Measurements from ENCODE around the gene CEACAM6.

The CEACAM6 gene

DNA sequence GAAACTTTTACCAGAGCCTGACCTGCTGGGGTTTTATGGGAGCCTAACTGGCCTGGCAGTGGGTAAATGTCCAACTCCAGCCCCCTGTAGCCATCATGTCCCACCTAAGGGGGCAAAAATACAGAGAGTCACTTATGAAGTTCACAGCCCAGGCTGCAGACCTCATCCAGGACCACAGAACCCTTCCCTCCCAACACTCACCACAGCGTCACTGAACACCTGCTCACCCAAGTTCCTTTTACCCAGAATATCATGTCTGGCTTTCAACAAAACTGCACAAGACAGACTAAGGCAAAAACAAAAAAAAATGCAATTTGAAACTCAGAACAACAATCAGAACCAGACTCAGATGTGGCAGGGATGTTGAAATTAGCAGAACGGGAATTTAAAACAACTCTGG lies 47.4 kb downstream of the CEACAM6 start:
- Histone ChIP-seq H3K4me3 (IDR thresholded peaks at IDR 0.05; ENCODE audit: insufficient read depth, low read depth, low read length) (no peak overlapping the region), H3K4me1 (ENCODE audit: low read depth, poor library complexity, severe bottlenecking) (no peaks in the 10 kb centered on the region), H3K27me3 (ENCODE audit: insufficient read depth, low read depth) (peaks cover 84% of the 10 kb centered on the region)

DNA sequence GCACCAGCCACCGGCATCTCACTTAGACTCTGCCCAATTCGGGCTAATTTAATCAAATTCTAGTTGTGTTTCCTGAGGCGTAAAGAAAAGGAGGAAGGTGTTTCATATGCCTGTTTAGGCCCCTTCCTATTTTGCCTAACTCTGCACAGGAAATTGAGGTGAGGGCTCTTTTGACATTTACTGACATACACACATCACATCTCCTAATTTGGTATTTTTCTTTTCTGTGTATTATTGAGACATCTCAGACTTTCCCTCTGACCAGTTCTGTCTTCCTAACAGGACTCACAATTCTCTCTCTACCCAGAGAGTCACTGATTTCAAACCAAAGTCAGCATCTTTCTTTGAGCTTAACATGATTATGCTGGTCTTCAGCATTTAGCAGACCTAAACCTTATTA lies 49.0 kb downstream of the CEACAM6 start:
- Histone ChIP-seq H3K4me1 (ENCODE audit: low read depth, poor library complexity, severe bottlenecking) (no peaks in the 10 kb centered on the region), H3K79me2 (ENCODE audit: insufficient read depth, low read depth) (no peaks in the 10 kb centered on the region), H3K9ac (no peak overlapping the region), H3K27ac (no peak overlapping the region), H3K4me2 (no peak overlapping the region), H4K20me1 (ENCODE audit: insufficient read depth) (no peaks in the 10 kb centered on the region), H3K4me3 (IDR thresholded peaks at IDR 0.05; ENCODE audit: insufficient read depth, low read depth, low read length) (no peak overlapping the region), H3K36me3 (ENCODE audit: insufficient read depth) (no peaks in the 10 kb centered on the region), H3K27me3 (ENCODE audit: insufficient read depth, low read depth) (peaks cover 83% of the 10 kb centered on the region), H2AFZ (ENCODE audit: low read depth) (no peak overlapping the region)
- TF ChIP-seq, protein P1, sequence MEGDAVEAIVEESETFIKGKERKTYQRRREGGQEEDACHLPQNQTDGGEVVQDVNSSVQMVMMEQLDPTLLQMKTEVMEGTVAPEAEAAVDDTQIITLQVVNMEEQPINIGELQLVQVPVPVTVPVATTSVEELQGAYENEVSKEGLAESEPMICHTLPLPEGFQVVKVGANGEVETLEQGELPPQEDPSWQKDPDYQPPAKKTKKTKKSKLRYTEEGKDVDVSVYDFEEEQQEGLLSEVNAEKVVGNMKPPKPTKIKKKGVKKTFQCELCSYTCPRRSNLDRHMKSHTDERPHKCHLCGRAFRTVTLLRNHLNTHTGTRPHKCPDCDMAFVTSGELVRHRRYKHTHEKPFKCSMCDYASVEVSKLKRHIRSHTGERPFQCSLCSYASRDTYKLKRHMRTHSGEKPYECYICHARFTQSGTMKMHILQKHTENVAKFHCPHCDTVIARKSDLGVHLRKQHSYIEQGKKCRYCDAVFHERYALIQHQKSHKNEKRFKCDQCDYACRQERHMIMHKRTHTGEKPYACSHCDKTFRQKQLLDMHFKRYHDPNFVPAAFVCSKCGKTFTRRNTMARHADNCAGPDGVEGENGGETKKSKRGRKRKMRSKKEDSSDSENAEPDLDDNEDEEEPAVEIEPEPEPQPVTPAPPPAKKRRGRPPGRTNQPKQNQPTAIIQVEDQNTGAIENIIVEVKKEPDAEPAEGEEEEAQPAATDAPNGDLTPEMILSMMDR (conservative IDR thresholded peaks at IDR 0.05; ENCODE audit: low read depth, low read length), result no peak

More for the DNA sequence above, 47.4 kb downstream of the CEACAM6 start:
- Histone ChIP-seq H2AFZ (ENCODE audit: low read depth) (no peak overlapping the region), H3K27ac (no peak overlapping the region), H3K79me2 (ENCODE audit: insufficient read depth, low read depth) (no peaks in the 10 kb centered on the region), H3K9ac (no peak overlapping the region), H3K4me2 (no peak overlapping the region), H4K20me1 (ENCODE audit: insufficient read depth) (no peaks in the 10 kb centered on the region), H3K36me3 (ENCODE audit: insufficient read depth) (no peaks in the 10 kb centered on the region)
- TF ChIP-seq, protein P1 (conservative IDR thresholded peaks at IDR 0.05; ENCODE audit: low read depth, low read length), result no peak

DNA sequence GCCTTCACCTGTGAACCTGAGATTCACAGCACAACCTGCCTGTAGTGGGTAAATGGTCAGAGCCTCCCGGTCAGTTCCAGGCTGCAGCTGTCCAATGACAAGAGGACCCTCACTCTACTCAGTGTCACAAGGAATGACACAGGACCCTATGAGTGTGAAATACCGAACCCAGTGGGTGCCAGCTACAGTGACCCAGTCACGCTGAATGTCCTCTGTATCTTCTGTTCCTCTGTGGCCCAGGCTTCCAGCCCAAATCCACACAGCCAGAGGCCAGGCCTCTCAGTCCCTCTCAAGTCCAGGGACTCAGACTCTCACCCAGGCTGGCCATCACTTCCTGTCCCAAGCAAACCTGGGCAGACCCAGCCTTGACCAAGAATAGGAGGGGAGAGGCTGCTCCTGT lies 51.8 kb downstream of the CEACAM6 start:
- Histone ChIP-seq H3K4me2 (no peak overlapping the region), H4K20me1 (ENCODE audit: insufficient read depth) (no peaks in the 10 kb centered on the region), H3K9ac (no peak overlapping the region), H2AFZ (ENCODE audit: low read depth) (no peak overlapping the region), H3K4me3 (IDR thresholded peaks at IDR 0.05; ENCODE audit: insufficient read depth, low read depth, low read length) (no peak overlapping the region), H3K79me2 (ENCODE audit: insufficient read depth, low read depth) (no peaks in the 10 kb centered on the region), H3K27me3 (ENCODE audit: insufficient read depth, low read depth) (peaks cover 55% of the 10 kb centered on the region), H3K36me3 (ENCODE audit: insufficient read depth) (no peaks in the 10 kb centered on the region), H3K27ac (no peak overlapping the region), H3K4me1 (ENCODE audit: low read depth, poor library complexity, severe bottlenecking) (no peaks in the 10 kb centered on the region)
- TF ChIP-seq, protein P1 (conservative IDR thresholded peaks at IDR 0.05; ENCODE audit: low read depth, low read length), result no peak

DNA sequence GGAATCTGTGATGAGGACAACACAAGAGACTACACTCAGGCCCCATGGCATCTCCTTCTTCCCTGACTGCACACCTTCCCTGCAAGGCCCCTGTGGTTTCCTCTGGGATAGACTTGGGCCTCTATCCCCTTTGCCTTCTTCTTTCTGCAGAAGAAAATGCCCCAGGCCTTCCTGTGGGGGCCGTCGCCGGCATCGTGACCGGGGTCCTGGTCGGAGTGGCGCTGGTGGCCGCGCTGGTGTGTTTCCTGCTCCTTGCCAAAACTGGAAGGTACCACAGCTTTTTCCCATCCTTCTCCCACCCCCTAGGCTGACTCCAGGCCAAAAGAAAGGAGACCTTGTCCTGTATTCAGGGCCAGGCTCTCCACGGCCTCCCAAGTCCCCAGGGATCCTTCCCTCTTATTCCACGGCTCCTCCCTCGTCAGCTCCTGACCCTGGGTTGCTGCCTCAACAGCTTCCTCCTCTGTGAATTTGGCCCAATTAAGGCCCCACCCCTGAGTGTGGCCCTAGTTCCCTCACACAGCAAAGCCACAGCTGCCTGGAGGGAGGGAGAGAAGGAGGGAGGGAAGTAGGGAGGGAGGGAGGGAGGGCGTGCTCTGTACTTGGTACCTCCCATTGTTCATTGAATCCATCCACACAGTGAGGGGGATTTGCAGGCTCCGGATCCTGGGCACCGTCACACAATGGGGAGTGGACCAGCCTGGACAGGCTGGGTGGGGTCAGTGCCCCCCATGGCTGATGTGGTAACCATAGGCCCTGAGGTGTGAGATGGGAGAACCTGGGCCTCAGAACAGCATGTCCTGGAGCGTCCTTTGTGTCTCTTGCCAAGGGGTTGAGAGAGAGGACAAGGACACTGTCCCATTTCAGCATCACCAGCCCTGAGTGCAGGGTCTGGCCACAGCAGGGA lies 53.6 kb downstream of the CEACAM6 start:
- TF ChIP-seq, protein P1 (conservative IDR thresholded peaks at IDR 0.05; ENCODE audit: low read depth, low read length), result no peak
- Histone ChIP-seq H4K20me1 (ENCODE audit: insufficient read depth) (no peaks in the 10 kb centered on the region), H2AFZ (ENCODE audit: low read depth) (no peak overlapping the region), H3K27me3 (ENCODE audit: insufficient read depth, low read depth) (peaks cover 40% of the 10 kb centered on the region), H3K27ac (no peak overlapping the region), H3K4me3 (IDR thresholded peaks at IDR 0.05; ENCODE audit: insufficient read depth, low read depth, low read length) (no peak overlapping the region), H3K9ac (no peak overlapping the region), H3K36me3 (ENCODE audit: insufficient read depth) (no peaks in the 10 kb centered on the region), H3K79me2 (ENCODE audit: insufficient read depth, low read depth) (no peaks in the 10 kb centered on the region), H3K4me1 (ENCODE audit: low read depth, poor library complexity, severe bottlenecking) (no peaks in the 10 kb centered on the region), H3K4me2 (no peak overlapping the region)

Measured in KMS-11 (cell line).